WTC11 (cell line): ENCODE results near the gene SMNDC1.

Experiments
- ETV6 ChIP-seq: sonication (generic); formaldehyde crosslinking; IDR thresholded peaks from 2 replicates; pipeline ENCODE4 v1.8.1; 2022; ENCODE audit warnings: mild to moderate bottlenecking, missing genetic modification reagents
- GABPB1 ChIP-seq: sonication (generic); formaldehyde crosslinking; IDR thresholded peaks from 2 replicates; pipeline ENCODE4 v1.8.1; 2023; ENCODE audit warnings: mild to moderate bottlenecking, missing genetic modification reagents
- HMGA2 ChIP-seq: fragments of 250-450 bp; sonication (Bioruptor Pico); IDR thresholded peaks from 2 replicates; pipeline ENCODE4 v1.4.0; 2021; ENCODE audit warnings: mild to moderate bottlenecking, moderate library complexity
- JUN ChIP-seq: sonication (generic); formaldehyde crosslinking; IDR thresholded peaks from 2 replicates; pipeline ENCODE4 v1.8.0; 2023; ENCODE audit warnings: mild to moderate bottlenecking, missing genetic modification reagents
- SMAD4 ChIP-seq: sonication (generic); formaldehyde crosslinking; IDR thresholded peaks from 2 replicates; pipeline ENCODE4 v1.8.0; 2022; ENCODE audit warnings: mild to moderate bottlenecking, missing genetic modification reagents
- SP1 ChIP-seq: sonication (generic); formaldehyde crosslinking; conservative IDR thresholded peaks from 2 replicates; pipeline ENCODE4 v1.8.1; 2022; ENCODE audit warnings: missing genetic modification reagents
- TP53 ChIP-seq: sonication (generic); formaldehyde crosslinking; IDR thresholded peaks from 2 replicates; pipeline ENCODE4 v1.8.1; 2023; ENCODE audit warnings: mild to moderate bottlenecking, missing genetic modification reagents
- ZNF121 ChIP-seq: sonication (generic); formaldehyde crosslinking; IDR thresholded peaks from 2 replicates; pipeline ENCODE4 v1.8.0; 2023; ENCODE audit warnings: missing genetic modification reagents
- ZNF317 ChIP-seq: sonication (generic); formaldehyde crosslinking; IDR thresholded peaks from 2 replicates; pipeline ENCODE4 v1.8.1; 2023; ENCODE audit warnings: low read depth, mild to moderate bottlenecking, moderate library complexity, missing genetic modification reagents, borderline replicate concordance
- ZNF416 ChIP-seq: fragments of 250-450 bp; sonication (Bioruptor Pico); IDR thresholded peaks from 2 replicates; pipeline ENCODE4 v1.9.0; 2021; ENCODE audit warnings: mild to moderate bottlenecking, inconsistent platforms
- TF ChIP-seq, protein P1 (sequence below): fragments of 200-600 bp; IDR thresholded peaks from 2 replicates; pipeline ENCODE4 v1.8.0; 2022; ENCODE audit warnings: antibody characterized with exemption
- TF ChIP-seq, protein P2 (sequence below): fragments of 250-450 bp; sonication (Bioruptor Pico); IDR thresholded peaks from 2 replicates; pipeline ENCODE4 v2.1.2; 2022; ENCODE audit warnings: mild to moderate bottlenecking, moderate library complexity
- TF ChIP-seq, protein P3 (sequence below): sonication (generic); formaldehyde crosslinking; IDR thresholded peaks from 2 replicates; pipeline ENCODE4 v1.8.1; 2023; ENCODE audit warnings: mild to moderate bottlenecking, missing genetic modification reagents, borderline replicate concordance
- TF ChIP-seq, protein P4 (sequence below): sonication (generic); formaldehyde crosslinking; IDR thresholded peaks from 2 replicates; pipeline ENCODE4 v1.8.0; 2022; ENCODE audit warnings: mild to moderate bottlenecking, missing genetic modification reagents

DNA sequence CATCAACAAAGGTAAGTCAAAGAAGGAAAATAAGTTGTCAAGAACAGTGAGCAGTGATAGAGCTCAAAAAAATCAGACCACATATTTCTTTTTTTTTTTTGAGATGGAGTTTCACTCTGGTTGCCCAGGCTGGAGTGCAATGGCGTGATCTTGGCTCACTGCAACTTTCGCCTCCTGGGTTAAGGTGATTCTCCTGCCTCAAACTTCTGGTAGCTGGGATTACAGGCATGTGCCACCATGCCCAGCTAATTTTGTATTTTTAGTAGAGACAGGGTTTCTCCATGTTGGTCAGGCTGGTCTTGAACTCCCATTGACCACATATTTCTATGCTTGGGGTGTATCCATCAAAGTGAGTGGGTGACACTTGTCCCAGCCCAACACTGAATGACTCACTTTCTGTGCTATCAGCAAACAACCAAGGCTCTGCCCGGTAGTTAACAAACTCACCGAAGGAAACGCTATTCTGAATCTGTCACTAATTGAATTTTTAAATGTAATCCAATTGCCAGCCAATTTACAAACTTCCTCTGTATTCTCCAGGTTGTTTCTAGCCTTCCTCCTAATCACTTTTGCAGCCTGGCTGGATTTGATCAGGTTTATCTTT lies 19.6 kb upstream of the SMNDC1 start:
- TF ChIP-seq HMGA2 (CRISPR knock-in tag) (no peak), ZNF416 (CRISPR knock-in tag) (no peak), SP1 (CRISPR knock-in tag) (no peak), SMAD4 (CRISPR knock-in tag) (no peak), TP53 (no peak), ZNF317 (CRISPR knock-in tag) (no peak), JUN (CRISPR knock-in tag) (no peak), GABPB1 (CRISPR knock-in tag) (no peak), ETV6 (CRISPR knock-in tag) (no peak), ZNF121 (no peak)
- TF ChIP-seq, protein P1, sequence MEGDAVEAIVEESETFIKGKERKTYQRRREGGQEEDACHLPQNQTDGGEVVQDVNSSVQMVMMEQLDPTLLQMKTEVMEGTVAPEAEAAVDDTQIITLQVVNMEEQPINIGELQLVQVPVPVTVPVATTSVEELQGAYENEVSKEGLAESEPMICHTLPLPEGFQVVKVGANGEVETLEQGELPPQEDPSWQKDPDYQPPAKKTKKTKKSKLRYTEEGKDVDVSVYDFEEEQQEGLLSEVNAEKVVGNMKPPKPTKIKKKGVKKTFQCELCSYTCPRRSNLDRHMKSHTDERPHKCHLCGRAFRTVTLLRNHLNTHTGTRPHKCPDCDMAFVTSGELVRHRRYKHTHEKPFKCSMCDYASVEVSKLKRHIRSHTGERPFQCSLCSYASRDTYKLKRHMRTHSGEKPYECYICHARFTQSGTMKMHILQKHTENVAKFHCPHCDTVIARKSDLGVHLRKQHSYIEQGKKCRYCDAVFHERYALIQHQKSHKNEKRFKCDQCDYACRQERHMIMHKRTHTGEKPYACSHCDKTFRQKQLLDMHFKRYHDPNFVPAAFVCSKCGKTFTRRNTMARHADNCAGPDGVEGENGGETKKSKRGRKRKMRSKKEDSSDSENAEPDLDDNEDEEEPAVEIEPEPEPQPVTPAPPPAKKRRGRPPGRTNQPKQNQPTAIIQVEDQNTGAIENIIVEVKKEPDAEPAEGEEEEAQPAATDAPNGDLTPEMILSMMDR: no peak
- TF ChIP-seq, protein P2, sequence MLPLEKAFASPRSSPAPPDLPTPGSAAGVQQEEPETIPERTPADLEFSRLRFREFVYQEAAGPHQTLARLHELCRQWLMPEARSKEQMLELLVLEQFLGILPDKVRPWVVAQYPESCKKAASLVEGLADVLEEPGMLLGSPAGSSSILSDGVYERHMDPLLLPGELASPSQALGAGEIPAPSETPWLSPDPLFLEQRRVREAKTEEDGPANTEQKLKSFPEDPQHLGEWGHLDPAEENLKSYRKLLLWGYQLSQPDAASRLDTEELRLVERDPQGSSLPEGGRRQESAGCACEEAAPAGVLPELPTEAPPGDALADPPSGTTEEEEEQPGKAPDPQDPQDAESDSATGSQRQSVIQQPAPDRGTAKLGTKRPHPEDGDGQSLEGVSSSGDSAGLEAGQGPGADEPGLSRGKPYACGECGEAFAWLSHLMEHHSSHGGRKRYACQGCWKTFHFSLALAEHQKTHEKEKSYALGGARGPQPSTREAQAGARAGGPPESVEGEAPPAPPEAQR (CRISPR knock-in tag): no peak
- TF ChIP-seq, protein P3, sequence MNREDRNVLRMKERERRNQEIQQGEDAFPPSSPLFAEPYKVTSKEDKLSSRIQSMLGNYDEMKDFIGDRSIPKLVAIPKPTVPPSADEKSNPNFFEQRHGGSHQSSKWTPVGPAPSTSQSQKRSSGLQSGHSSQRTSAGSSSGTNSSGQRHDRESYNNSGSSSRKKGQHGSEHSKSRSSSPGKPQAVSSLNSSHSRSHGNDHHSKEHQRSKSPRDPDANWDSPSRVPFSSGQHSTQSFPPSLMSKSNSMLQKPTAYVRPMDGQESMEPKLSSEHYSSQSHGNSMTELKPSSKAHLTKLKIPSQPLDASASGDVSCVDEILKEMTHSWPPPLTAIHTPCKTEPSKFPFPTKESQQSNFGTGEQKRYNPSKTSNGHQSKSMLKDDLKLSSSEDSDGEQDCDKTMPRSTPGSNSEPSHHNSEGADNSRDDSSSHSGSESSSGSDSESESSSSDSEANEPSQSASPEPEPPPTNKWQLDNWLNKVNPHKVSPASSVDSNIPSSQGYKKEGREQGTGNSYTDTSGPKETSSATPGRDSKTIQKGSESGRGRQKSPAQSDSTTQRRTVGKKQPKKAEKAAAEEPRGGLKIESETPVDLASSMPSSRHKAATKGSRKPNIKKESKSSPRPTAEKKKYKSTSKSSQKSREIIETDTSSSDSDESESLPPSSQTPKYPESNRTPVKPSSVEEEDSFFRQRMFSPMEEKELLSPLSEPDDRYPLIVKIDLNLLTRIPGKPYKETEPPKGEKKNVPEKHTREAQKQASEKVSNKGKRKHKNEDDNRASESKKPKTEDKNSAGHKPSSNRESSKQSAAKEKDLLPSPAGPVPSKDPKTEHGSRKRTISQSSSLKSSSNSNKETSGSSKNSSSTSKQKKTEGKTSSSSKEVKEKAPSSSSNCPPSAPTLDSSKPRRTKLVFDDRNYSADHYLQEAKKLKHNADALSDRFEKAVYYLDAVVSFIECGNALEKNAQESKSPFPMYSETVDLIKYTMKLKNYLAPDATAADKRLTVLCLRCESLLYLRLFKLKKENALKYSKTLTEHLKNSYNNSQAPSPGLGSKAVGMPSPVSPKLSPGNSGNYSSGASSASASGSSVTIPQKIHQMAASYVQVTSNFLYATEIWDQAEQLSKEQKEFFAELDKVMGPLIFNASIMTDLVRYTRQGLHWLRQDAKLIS (CRISPR knock-in tag): no peak
- TF ChIP-seq, protein P4, sequence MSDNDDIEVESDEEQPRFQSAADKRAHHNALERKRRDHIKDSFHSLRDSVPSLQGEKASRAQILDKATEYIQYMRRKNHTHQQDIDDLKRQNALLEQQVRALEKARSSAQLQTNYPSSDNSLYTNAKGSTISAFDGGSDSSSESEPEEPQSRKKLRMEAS (CRISPR knock-in tag): no peak
